ENCODE results near the gene UBE2S. TPM values are rescaled to one million over a fixed set of nuclear protein-coding genes. Genes with fewer than 3 reads are reported as not detected.

UBE2S gene
- polyA plus RNA-seq, 1 donor from 2014 or later: 119 TPM

- no peak within 1 kb of the TSS for H3K9ac ChIP-seq (ENCODE audit: low read length)
Measured at GRCh38 chr19:55376241-55376933, 31.2 kb downstream of the UBE2S start, which contains the start of gene TMEM190. Gene TMEM190 (plus strand): TSS chr19:55376826. CDS start chr19:55376854, 28 bp downstream.

GRCh38 chr19:55373993-55374757 lies 33.4 kb downstream of the UBE2S start:
- Histone ChIP-seq H3K79me2 (replicated peaks; ENCODE audit: insufficient read depth, low read length) (no peaks in the 10 kb centered on the region), H2AFZ (ENCODE audit: low read depth, low read length) (no peak overlapping the region), H3K4me2 (ENCODE audit: low read length) (no peak overlapping the region), H3K27me3 (ENCODE audit: insufficient read depth, low read depth, low read length) (peaks cover 19% of the 10 kb centered on the region), H3K4me3 (ENCODE audit: low read length) (no peak overlapping the region), H3F3A (ENCODE audit: insufficient read depth, low read length, poor library complexity, severe bottlenecking) (no peaks in the 10 kb centered on the region), H4K20me1 (ENCODE audit: insufficient read depth) (no peaks in the 10 kb centered on the region), H3K9me2 (ENCODE audit: insufficient read depth, low read length) (no peaks in the 10 kb centered on the region), H3K9ac (ENCODE audit: low read length) (peak overlapping the region; percentile 14), H3K36me3 (ENCODE audit: insufficient read depth, low read length) (no peaks in the 10 kb centered on the region), H3K9me3 (ENCODE audit: low read length) (no peaks in the 10 kb centered on the region), H3K27ac (ENCODE audit: low read length) (no peak overlapping the region)
- no peak for TF ChIP-seq TAF1 (IDR thresholded peaks at IDR 0.05; ENCODE audit: low read depth)
- TF ChIP-seq EZH2 (IDR thresholded peaks at IDR 0.05; ENCODE audit: borderline replicate concordance, insufficient read depth, low read length, poor library complexity, severe bottlenecking): no peak
- no peak for TF ChIP-seq EP300 (conservative IDR thresholded peaks at IDR 0.05; ENCODE audit: poor library complexity, severe bottlenecking)
- TF ChIP-seq CTCF (IDR thresholded peaks at IDR 0.05; ENCODE audit: poor library complexity, severe bottlenecking): no peak
- TF ChIP-seq POLR2AphosphoS5 (IDR thresholded peaks at IDR 0.05): no peak
- TF ChIP-seq REST (IDR thresholded peaks at IDR 0.05; ENCODE audit: borderline replicate concordance): no peak
- TF ChIP-seq RAD21 (conservative IDR thresholded peaks at IDR 0.05): no peak
- TF ChIP-seq MXI1 (conservative IDR thresholded peaks at IDR 0.05; ENCODE audit: poor library complexity, severe bottlenecking): no peak
- TF ChIP-seq SMC3 (conservative IDR thresholded peaks at IDR 0.05; ENCODE audit: poor library complexity): no peak

More at GRCh38 chr19:55376241-55376933, 31.2 kb downstream of the UBE2S start, which contains the start of gene TMEM190:
- no peak within 1 kb of the TSS for H3K4me3 ChIP-seq (ENCODE audit: low read length)
- no peak for TF ChIP-seq EZH2 (IDR thresholded peaks at IDR 0.05; ENCODE audit: borderline replicate concordance, insufficient read depth, low read length, poor library complexity, severe bottlenecking)
- no peak for TF ChIP-seq CTCF (IDR thresholded peaks at IDR 0.05; ENCODE audit: poor library complexity, severe bottlenecking)
- TF ChIP-seq SMC3 (conservative IDR thresholded peaks at IDR 0.05; ENCODE audit: poor library complexity): no peak
- TF ChIP-seq EP300 (conservative IDR thresholded peaks at IDR 0.05; ENCODE audit: poor library complexity, severe bottlenecking): no peak
- TF ChIP-seq POLR2AphosphoS5 (IDR thresholded peaks at IDR 0.05): no peak
- TF ChIP-seq MXI1 (conservative IDR thresholded peaks at IDR 0.05; ENCODE audit: poor library complexity, severe bottlenecking): no peak
- no peaks in the 10 kb centered on the region for H4K20me1 ChIP-seq (ENCODE audit: insufficient read depth)
- H3K36me3 ChIP-seq (ENCODE audit: insufficient read depth, low read length): no peaks in the 10 kb centered on the region
- no peaks in the 10 kb centered on the region for H3K9me3 ChIP-seq (ENCODE audit: low read length)
- no peak within 1 kb of the TSS for H3K4me2 ChIP-seq (ENCODE audit: low read length)
- no peaks in the 10 kb centered on the region for H3F3A ChIP-seq (ENCODE audit: insufficient read depth, low read length, poor library complexity, severe bottlenecking)
- no peaks in the 10 kb centered on the region for H3K79me2 ChIP-seq (replicated peaks; ENCODE audit: insufficient read depth, low read length)
- no peak within 1 kb of the TSS for H3K27ac ChIP-seq (ENCODE audit: low read length)
- no peaks in the 10 kb centered on the region for H3K27me3 ChIP-seq (ENCODE audit: insufficient read depth, low read depth, low read length)
- H2AFZ ChIP-seq (ENCODE audit: low read depth, low read length): no peak within 1 kb of the TSS
- H3K9me2 ChIP-seq (ENCODE audit: insufficient read depth, low read length): no peaks in the 10 kb centered on the region
